ENCODE measurements around the gene EFCAB12. TPM values are rescaled to one million over a fixed set of nuclear protein-coding genes. Genes with fewer than 3 reads are reported as not detected.
A peak's percentile ranks its signal among the peaks of the same experiment; 100 is the strongest.

Gene EFCAB12
- total and polyA plus RNA-seq, 10 of the 15 experiments (the other 5 are each of a cell fraction or from before 2014, with no cell fraction given) = 0.02 to 0.85 (median 0.33) TPM

DNA sequence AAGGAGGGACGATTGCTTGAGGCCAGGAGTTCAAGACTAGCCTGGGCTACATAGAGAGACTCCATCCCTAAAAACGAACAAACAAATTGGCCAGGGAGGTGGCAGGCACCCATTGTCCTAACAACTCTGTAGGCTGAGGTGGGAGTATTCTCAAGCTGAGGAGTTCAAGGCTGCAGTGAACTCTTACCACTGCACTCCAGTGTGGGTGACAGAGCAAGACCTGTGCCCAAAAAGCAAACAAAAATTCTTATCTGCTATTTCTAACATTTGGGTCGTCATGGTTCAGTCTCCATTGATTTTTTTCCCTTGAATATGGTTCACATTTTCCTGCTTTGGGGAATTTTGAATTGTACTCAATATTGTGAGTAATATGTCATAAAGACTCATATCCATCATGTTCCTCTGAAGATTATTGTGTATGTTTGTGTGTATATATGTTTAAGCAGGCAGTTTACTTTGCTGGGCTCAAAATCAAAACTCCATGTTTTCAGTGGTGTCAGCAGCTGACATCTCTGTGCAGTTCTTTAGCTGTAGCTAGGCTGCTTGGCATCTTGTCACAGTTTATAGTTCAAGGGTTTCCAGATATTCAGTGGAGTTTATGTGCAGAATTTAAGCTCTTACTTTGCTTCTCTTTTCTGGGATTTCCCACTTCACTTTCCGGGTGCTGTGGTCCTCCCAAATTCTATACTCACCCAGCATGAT, 44.8 kb upstream of the EFCAB12 start:
- WGBS (ENCODE audit: insufficient coverage, insufficient replicate concordance, low lambda C conversion rate, missing lambda C conversion rate) = 71% methylated on average over 4 of the region's 4 CpGs
- intact Hi-C loops (cut with micrococcal nuclease; ENCODE audit: unreplicated experiment) (no loop called here), in situ Hi-C loops (cut with MboI) (no loop called here)
- FAIRE-seq = peak; percentile 77
- no peak overlapping the region for H3K27ac ChIP-seq (ENCODE audit: control insufficient read depth, insufficient read depth)
- ChIA-PET CTCF (interaction anchor here (0.9 to 1.3 kb wide), 3 partner anchors 11 to 90 kb away, joined by 3 to 4 read pairs (median 3); no protein-coding TSS in a partner anchor), POLR2A (no interaction called here), RAD21 (ENCODE audit: unreplicated experiment) (no interaction called here), SMC1A (ENCODE audit: uncharacterized antibody, unreplicated experiment) (interaction anchor here (0.9 to 1.5 kb wide), 3 partner anchors 9 to 69 kb away, joined by 3 to 4 read pairs (median 4); no protein-coding TSS in a partner anchor)
- no peak overlapping the region for H3K4me3 ChIP-seq
- no peaks in the 10 kb centered on the region for H4K20me1 ChIP-seq (ENCODE audit: control insufficient read depth, insufficient read depth)
- no peak for ATAC-seq
- TF ChIP-seq PAX5 (IDR thresholded peaks at IDR 0.05; ENCODE audit: borderline replicate concordance, low read depth, low read length) (no peak), EED (IDR thresholded peaks at IDR 0.05; ENCODE audit: low read depth) (no peak), SUZ12 (IDR thresholded peaks at IDR 0.05; ENCODE audit: unreplicated experiment) (no peak), SRF (IDR thresholded peaks at IDR 0.05; ENCODE audit: low read depth in 2 of 2, low read length in 2 of 2) (no peak), MEF2A (IDR thresholded peaks at IDR 0.05; ENCODE audit: insufficient read depth, low read depth, low read length) (no peak), ZNF384 (IDR thresholded peaks at IDR 0.05; ENCODE audit: borderline replicate concordance, low read depth, low read length) (no peak), DPF2 (IDR thresholded peaks at IDR 0.05) (no peak), KDM1A (IDR thresholded peaks at IDR 0.05; ENCODE audit: borderline replicate concordance) (no peak), BMI1 (IDR thresholded peaks at IDR 0.05; ENCODE audit: borderline replicate concordance) (no peak), PAX8 (IDR thresholded peaks at IDR 0.05) (no peak), NFYA (IDR thresholded peaks at IDR 0.05; ENCODE audit: borderline replicate concordance, low read depth, low read length) (no peak), CHD4 (IDR thresholded peaks at IDR 0.05) (no peak), ZNF207 (IDR thresholded peaks at IDR 0.05; ENCODE audit: borderline replicate concordance) (no peak)
- TF ChIP-seq, protein P1, sequence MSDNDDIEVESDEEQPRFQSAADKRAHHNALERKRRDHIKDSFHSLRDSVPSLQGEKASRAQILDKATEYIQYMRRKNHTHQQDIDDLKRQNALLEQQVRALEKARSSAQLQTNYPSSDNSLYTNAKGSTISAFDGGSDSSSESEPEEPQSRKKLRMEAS (IDR thresholded peaks at IDR 0.05; ENCODE audit: low read depth, low read length) = no peak
- H3K9me3 ChIP-seq (replicated peaks; ENCODE audit: control insufficient read depth, insufficient read depth, low read length) = no peaks in the 10 kb centered on the region
- no peaks in the 10 kb centered on the region for H3K79me2 ChIP-seq (ENCODE audit: control insufficient read depth, insufficient read depth, low read length)
- no peaks in the 10 kb centered on the region for H3K4me1 ChIP-seq (ENCODE audit: control insufficient read depth, insufficient read depth, low read length)
- no peak for DNase-seq (ENCODE audit: low read depth, low spot score)
- BruUV-seq (replicated peaks) = no TSS peak
- no peak overlapping the region for H3K9ac ChIP-seq (ENCODE audit: control insufficient read depth, insufficient read depth, low read length)
- no peak overlapping the region for H3K4me2 ChIP-seq (ENCODE audit: control insufficient read depth, insufficient read depth)
- no peaks in the 10 kb centered on the region for H3K27me3 ChIP-seq (replicated peaks in 1 of 2; ENCODE audit: control insufficient read depth in 2 of 2, insufficient read depth in 2 of 2, low read length in 1 of 2)
- H3K36me3 ChIP-seq (ENCODE audit: control insufficient read depth in 2 of 2, insufficient read depth in 2 of 2, low read length in 1 of 2) = peaks cover 1 to 3% of the 10 kb centered on the region in 2 experiments; a peak in 2 of 4 replicates
- H2AFZ ChIP-seq (ENCODE audit: control insufficient read depth, low read depth, low read length) = no peak overlapping the region

Data from GM12878 (cell line).